Mesothelial cell of epicardium (in vitro differentiated cells): Measurements from ENCODE around the gene PRAMEF11. TPM values are rescaled to one million over a fixed set of nuclear protein-coding genes. Genes with fewer than 3 reads are reported as not detected.

Source experiments
- DNase-seq, 2 experiments: peaks; one replicate each; pipeline ENCODE4 v3.0.0; 2021; ENCODE audit warnings: low spot score in 2 of 2; ENCODE audit not compliant: unreplicated experiment in 2 of 2
- H3K27ac Mint-ChIP-seq: 2 replicates; pipeline ENCODE4 v1.8.0; 2021; ENCODE audit warnings: mixed read lengths
- H3K27me3 Mint-ChIP-seq: 2 replicates; pipeline ENCODE4 v1.8.0; 2021; ENCODE audit warnings: low read depth, mixed read lengths
- H3K36me3 Mint-ChIP-seq: 2 replicates; pipeline ENCODE4 v1.8.0; 2021; ENCODE audit warnings: mixed read lengths
- H3K4me1 Mint-ChIP-seq: 2 replicates; pipeline ENCODE4 v1.8.0; 2021; ENCODE audit warnings: mixed read lengths
- H3K4me3 Mint-ChIP-seq: 2 replicates; pipeline ENCODE4 v1.8.0; 2021; ENCODE audit warnings: mild to moderate bottlenecking, moderate library complexity, mixed read lengths
- H3K9me3 Mint-ChIP-seq: 2 replicates; pipeline ENCODE4 v1.8.0; 2021; ENCODE audit warnings: mixed read lengths
- total RNA-seq: library from RNA; stranded (reverse); gene quantifications from 3 replicates; pipeline ENCODE4 v1.2.1, GENCODE V29; 2021
- TF ChIP-seq, protein P1 (sequence below): fragments of 200-600 bp; sonication (generic); IDR thresholded peaks from one replicate; pipeline ENCODE4 v1.5.0; 2021; ENCODE audit warnings: antibody characterized with exemption; ENCODE audit not compliant: unreplicated experiment

PRAMEF11 gene
- total RNA-seq, 1 donor from 2014 or later = not detected

GRCh38 chr1:12774801-12775345 is 56.3 kb downstream of the PRAMEF11 start:
- TF ChIP-seq, protein P1, sequence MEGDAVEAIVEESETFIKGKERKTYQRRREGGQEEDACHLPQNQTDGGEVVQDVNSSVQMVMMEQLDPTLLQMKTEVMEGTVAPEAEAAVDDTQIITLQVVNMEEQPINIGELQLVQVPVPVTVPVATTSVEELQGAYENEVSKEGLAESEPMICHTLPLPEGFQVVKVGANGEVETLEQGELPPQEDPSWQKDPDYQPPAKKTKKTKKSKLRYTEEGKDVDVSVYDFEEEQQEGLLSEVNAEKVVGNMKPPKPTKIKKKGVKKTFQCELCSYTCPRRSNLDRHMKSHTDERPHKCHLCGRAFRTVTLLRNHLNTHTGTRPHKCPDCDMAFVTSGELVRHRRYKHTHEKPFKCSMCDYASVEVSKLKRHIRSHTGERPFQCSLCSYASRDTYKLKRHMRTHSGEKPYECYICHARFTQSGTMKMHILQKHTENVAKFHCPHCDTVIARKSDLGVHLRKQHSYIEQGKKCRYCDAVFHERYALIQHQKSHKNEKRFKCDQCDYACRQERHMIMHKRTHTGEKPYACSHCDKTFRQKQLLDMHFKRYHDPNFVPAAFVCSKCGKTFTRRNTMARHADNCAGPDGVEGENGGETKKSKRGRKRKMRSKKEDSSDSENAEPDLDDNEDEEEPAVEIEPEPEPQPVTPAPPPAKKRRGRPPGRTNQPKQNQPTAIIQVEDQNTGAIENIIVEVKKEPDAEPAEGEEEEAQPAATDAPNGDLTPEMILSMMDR = no peak
- no peak overlapping the region for H3K4me3 Mint-ChIP-seq
- H3K27me3 Mint-ChIP-seq = peaks cover 9% of the 10 kb centered on the region
- H3K4me1 Mint-ChIP-seq = no peaks in the 10 kb centered on the region
- H3K36me3 Mint-ChIP-seq = no peaks in the 10 kb centered on the region
- no peak for DNase-seq
- H3K27ac Mint-ChIP-seq = no peak overlapping the region
- peaks cover 14% of the 10 kb centered on the region for H3K9me3 Mint-ChIP-seq

Other genes starting within 250 kb of the PRAMEF11 start
- 1,067 to 1,086 TPM (median 1,071 TPM) in 3 replicates for gene DHRS3, start 213.2 kb downstream of the PRAMEF11 start, total RNA-seq
- gene AADACL4, start 187.3 kb downstream of the PRAMEF11 start, total RNA-seq = 0.31 to 0.36 TPM (median 0.31 TPM) in 3 replicates
- gene AADACL3, start 115.3 kb downstream of the PRAMEF11 start, total RNA-seq = not detected in 3 replicates
- not detected in 3 replicates for gene CFAP107, start 85.2 kb downstream of the PRAMEF11 start, total RNA-seq
- not detected in 3 replicates for gene PRAMEF12, start 57.7 kb downstream of the PRAMEF11 start, total RNA-seq
- not detected in 3 replicates for gene PRAMEF1, start 40.0 kb downstream of the PRAMEF11 start, total RNA-seq
- not detected in 3 replicates for gene HNRNPCL1, start 17.3 kb upstream of the PRAMEF11 start, total RNA-seq
- not detected in 3 replicates for gene PRAMEF2, start 25.7 kb upstream of the PRAMEF11 start, total RNA-seq
- not detected in 3 replicates for gene PRAMEF4, start 54.8 kb upstream of the PRAMEF11 start, total RNA-seq
- gene PRAMEF10, start 66.9 kb upstream of the PRAMEF11 start, total RNA-seq = not detected in 3 replicates
- not detected in 3 replicates for gene PRAMEF7, start 85.2 kb upstream of the PRAMEF11 start, total RNA-seq
- gene PRAMEF6, start 116.2 kb upstream of the PRAMEF11 start, total RNA-seq = not detected in 3 replicates
- not detected in 3 replicates for gene PRAMEF27, start 225.2 kb upstream of the PRAMEF11 start, total RNA-seq
- not detected in 3 replicates for gene HNRNPCL3, start 229.4 kb upstream of the PRAMEF11 start, total RNA-seq
- not detected in 3 replicates for gene PRAMEF25, start 239.4 kb upstream of the PRAMEF11 start, total RNA-seq